Suprapubic skin (tissue), 4 donors: ENCODE data around the gene GPRC5B.

ENCODE experiments used
- EP300 ChIP-seq: sonication (generic); formaldehyde crosslinking; IDR thresholded peaks from one replicate; pipeline ENCODE4 v1.6.1; 2017; ENCODE audit warnings: antibody characterized with exemption
- POLR2A ChIP-seq, 2 donors: fragments of 450-650 bp; IDR thresholded peaks; one replicate each; pipeline ENCODE4 v1.6.1; 2017; ENCODE audit warnings: antibody characterized with exemption in 2 of 2, mild to moderate bottlenecking in 2 of 2, moderate library complexity in 2 of 2
- POLR2AphosphoS5 ChIP-seq, 3 donors: sonication (generic); formaldehyde crosslinking; IDR thresholded peaks; one replicate each; pipeline ENCODE4 v1.6.1; 2017; ENCODE audit warnings: antibody characterized with exemption in 3 of 3
- TF ChIP-seq, protein P1 (sequence below), 2 donors: fragments of 200-600 bp in 1 of 2; fragments of 450-650 bp in 1 of 2; sonication (generic) in 1 of 2; IDR thresholded peaks; one replicate each; pipeline ENCODE4 v1.5.1; 2016 to 2019; ENCODE audit warnings: antibody characterized with exemption in 2 of 2, mild to moderate bottlenecking in 1 of 2, moderate library complexity in 1 of 2

GRCh38 chr16:19856120-19856519 lies 28.5 kb downstream of the GPRC5B start:
- TF ChIP-seq, protein P1, sequence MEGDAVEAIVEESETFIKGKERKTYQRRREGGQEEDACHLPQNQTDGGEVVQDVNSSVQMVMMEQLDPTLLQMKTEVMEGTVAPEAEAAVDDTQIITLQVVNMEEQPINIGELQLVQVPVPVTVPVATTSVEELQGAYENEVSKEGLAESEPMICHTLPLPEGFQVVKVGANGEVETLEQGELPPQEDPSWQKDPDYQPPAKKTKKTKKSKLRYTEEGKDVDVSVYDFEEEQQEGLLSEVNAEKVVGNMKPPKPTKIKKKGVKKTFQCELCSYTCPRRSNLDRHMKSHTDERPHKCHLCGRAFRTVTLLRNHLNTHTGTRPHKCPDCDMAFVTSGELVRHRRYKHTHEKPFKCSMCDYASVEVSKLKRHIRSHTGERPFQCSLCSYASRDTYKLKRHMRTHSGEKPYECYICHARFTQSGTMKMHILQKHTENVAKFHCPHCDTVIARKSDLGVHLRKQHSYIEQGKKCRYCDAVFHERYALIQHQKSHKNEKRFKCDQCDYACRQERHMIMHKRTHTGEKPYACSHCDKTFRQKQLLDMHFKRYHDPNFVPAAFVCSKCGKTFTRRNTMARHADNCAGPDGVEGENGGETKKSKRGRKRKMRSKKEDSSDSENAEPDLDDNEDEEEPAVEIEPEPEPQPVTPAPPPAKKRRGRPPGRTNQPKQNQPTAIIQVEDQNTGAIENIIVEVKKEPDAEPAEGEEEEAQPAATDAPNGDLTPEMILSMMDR (IDR thresholded peaks at IDR 0.05) = no peak
- TF ChIP-seq POLR2A (IDR thresholded peaks at IDR 0.05) (no peak), POLR2AphosphoS5 (IDR thresholded peaks at IDR 0.05) (no peak), EP300 (no peak)
